RWPE2 (cell line): ENCODE results near the gene RBP5.

Source experiments
- ATAC-seq: fragments of 200-7000 bp; cut with Tn5 transposase; 3 replicates; pipeline ENCODE4 v1.9.1; 2021; ENCODE audit warnings: low read depth
- DNase-seq: peaks from one replicate; pipeline ENCODE4 v3.0.0-alpha.2; 2020; ENCODE audit warnings: low spot score
- H3K27ac ChIP-seq: fragments of 450-650 bp; 2 replicates; pipeline ENCODE4 v1.5.1; 2017; ENCODE audit warnings: mild to moderate bottlenecking; ENCODE audit not compliant: poor library complexity, severe bottlenecking
- H3K27me3 ChIP-seq: fragments of 250-450 bp; sonication (Bioruptor Pico); 2 replicates; pipeline ENCODE4 v1.5.1; 2021; ENCODE audit warnings: mild to moderate bottlenecking, moderate library complexity; ENCODE audit not compliant: insufficient read depth, poor library complexity, severe bottlenecking
- H3K36me3 ChIP-seq: fragments of 250-450 bp; sonication (Bioruptor Pico); 2 replicates; pipeline ENCODE4 v1.5.1; 2020; ENCODE audit warnings: low read depth, mild to moderate bottlenecking, moderate library complexity
- H3K4me1 ChIP-seq: fragments of 250-450 bp; sonication (Bioruptor Pico); 2 replicates; pipeline ENCODE4 v1.5.1; 2021; ENCODE audit warnings: mild to moderate bottlenecking, moderate library complexity; ENCODE audit not compliant: insufficient read depth, poor library complexity, severe bottlenecking
- H3K4me3 ChIP-seq: fragments of 250-450 bp; sonication (Bioruptor Pico); 2 replicates; pipeline ENCODE4 v1.5.1; 2021; ENCODE audit warnings: mild to moderate bottlenecking, moderate library complexity; ENCODE audit not compliant: severe bottlenecking
- H3K9me3 ChIP-seq: fragments of 250-450 bp; sonication (Bioruptor Pico); 2 replicates; pipeline ENCODE4 v1.5.1; 2021; ENCODE audit warnings: mild to moderate bottlenecking, moderate library complexity; ENCODE audit not compliant: severe bottlenecking
- CTCF ChIP-seq: fragments of 450-650 bp; IDR thresholded peaks from one replicate; pipeline ENCODE4 v1.5.1; 2017; ENCODE audit warnings: mild to moderate bottlenecking, moderate library complexity; ENCODE audit not compliant: poor library complexity, severe bottlenecking

The RBP5 gene

GRCh38 chr12:7128681-7129286 lies at the start of gene RBP5:
RBP5 (minus strand) TSS chr12:7128889; CDS start chr12:7128775, 114 bp downstream.
- Histone ChIP-seq H3K36me3 (no peaks in the 10 kb centered on the region), H3K27ac (no peak within 1 kb of the TSS)
- TF ChIP-seq CTCF: no peak

GRCh38 chr12:7178481-7178880 lies 49.8 kb upstream of the RBP5 start:
- DNase-seq (no peak), ATAC-seq (no peak)
- Histone ChIP-seq H3K27me3 (no peaks in the 10 kb centered on the region), H3K4me3 (no peak overlapping the region), H3K9me3 (no peaks in the 10 kb centered on the region), H3K4me1 (no peaks in the 10 kb centered on the region), H3K27ac (no peak overlapping the region), H3K36me3 (no peaks in the 10 kb centered on the region)
- no peak for TF ChIP-seq CTCF

More at GRCh38 chr12:7128681-7129286, at the start of gene RBP5:
- Histone ChIP-seq H3K27me3 (no peaks in the 10 kb centered on the region), H3K4me3 (peak within 1 kb of the TSS; percentile 43), H3K4me1 (no peaks in the 10 kb centered on the region), H3K9me3 (no peaks in the 10 kb centered on the region)
- ATAC-seq (no peak), DNase-seq (no peak)

- no peak for ATAC-seq
- no peak for DNase-seq
- Histone ChIP-seq H3K27me3 (no peaks in the 10 kb centered on the region), H3K4me1 (no peaks in the 10 kb centered on the region), H3K27ac (no peak overlapping the region), H3K4me3 (no peak overlapping the region), H3K9me3 (no peaks in the 10 kb centered on the region), H3K36me3 (no peaks in the 10 kb centered on the region)
- TF ChIP-seq CTCF: no peak
These were observed 47.9 kb upstream of the RBP5 start for GRCh38 chr12:7176595-7176994.

GRCh38 chr12:7175493-7175892 lies 46.8 kb upstream of the RBP5 start:
- peak; percentile 55 for ATAC-seq
- no peaks in the 10 kb centered on the region for H3K27me3 ChIP-seq
- TF ChIP-seq CTCF: no peak

GRCh38 chr12:7171854-7172253 lies 43.2 kb upstream of the RBP5 start:
- no peak overlapping the region for H3K27ac ChIP-seq
- no peaks in the 10 kb centered on the region for H3K27me3 ChIP-seq
- no peak for TF ChIP-seq CTCF
- H3K9me3 ChIP-seq: no peaks in the 10 kb centered on the region
- H3K36me3 ChIP-seq: no peaks in the 10 kb centered on the region
- H3K4me1 ChIP-seq: no peaks in the 10 kb centered on the region
- H3K4me3 ChIP-seq: no peak overlapping the region
- ATAC-seq (no peak), DNase-seq (no peak)

More at GRCh38 chr12:7175493-7175892, 46.8 kb upstream of the RBP5 start:
- Histone ChIP-seq H3K9me3 (no peaks in the 10 kb centered on the region), H3K4me1 (no peaks in the 10 kb centered on the region), H3K4me3 (no peak overlapping the region), H3K27ac (no peak overlapping the region), H3K36me3 (no peaks in the 10 kb centered on the region)
- no peak for DNase-seq
